SK-N-SH treated with all-trans-retinoic acid at 6 μM for 48 hours (cell line): ENCODE measurements around the gene RAB3IL1.

ENCODE experiments used
- ARNTL ChIP-seq: fragments of 450-650 bp; formaldehyde crosslinking; IDR thresholded peaks from 2 replicates; pipeline ENCODE4 v1.5.0; 2020; ENCODE audit warnings: low read depth, mild to moderate bottlenecking, moderate library complexity, borderline replicate concordance
- CSDC2 ChIP-seq: fragments of 250-450 bp; sonication (Bioruptor Pico); IDR thresholded peaks from 2 replicates; pipeline ENCODE4 v1.5.0; 2020; ENCODE audit warnings: mild to moderate bottlenecking, moderate library complexity
- ESRRG ChIP-seq: fragments of 250-450 bp; sonication (Bioruptor Pico); IDR thresholded peaks from 2 replicates; pipeline ENCODE4 v1.6.1; 2021; ENCODE audit warnings: mild to moderate bottlenecking
- ISL1 ChIP-seq: fragments of 250-450 bp; sonication (Bioruptor Pico); IDR thresholded peaks from 2 replicates; pipeline ENCODE4 v2.1.2; 2022; ENCODE audit warnings: mild to moderate bottlenecking, moderate library complexity
- ZFP3 ChIP-seq: fragments of 250-450 bp; sonication (Bioruptor Pico); IDR thresholded peaks from 2 replicates; pipeline ENCODE4 v1.5.0; 2020; ENCODE audit warnings: mild to moderate bottlenecking, moderate library complexity
- ZFP30 ChIP-seq: fragments of 450-650 bp; formaldehyde crosslinking; IDR thresholded peaks from 2 replicates; pipeline ENCODE4 v1.5.0; 2022; ENCODE audit warnings: mild to moderate bottlenecking, moderate library complexity
- TF ChIP-seq, protein P1 (sequence below): fragments of 250-450 bp; sonication (Bioruptor Pico); IDR thresholded peaks from 2 replicates; pipeline ENCODE4 v1.8.0; 2020; ENCODE audit warnings: mild to moderate bottlenecking, moderate library complexity, borderline replicate concordance

DNA sequence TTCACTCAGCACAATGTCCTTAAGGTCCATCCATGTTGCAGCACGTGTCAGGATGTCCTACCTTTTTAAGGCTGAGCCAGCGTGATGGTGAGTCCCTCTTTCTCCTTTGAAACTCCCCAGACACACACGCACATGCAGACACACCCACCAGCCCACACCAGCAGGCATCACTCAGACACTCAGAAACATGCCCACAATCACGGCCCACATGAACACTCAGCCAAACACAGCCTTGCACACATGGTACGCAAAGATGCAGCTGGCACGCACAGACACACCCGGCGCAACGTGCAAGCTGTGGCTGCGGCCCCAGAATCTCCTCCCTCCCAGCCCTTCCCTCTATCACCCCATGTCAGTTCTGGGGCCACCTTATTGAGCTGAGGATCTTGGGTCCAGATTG lies 34.0 kb downstream of the RAB3IL1 start:
- TF ChIP-seq ISL1 (CRISPR knock-in tag) (no peak), ESRRG (CRISPR knock-in tag) (no peak), ZFP30 (no peak), ZFP3 (CRISPR knock-in tag) (no peak), ARNTL (CRISPR knock-in tag) (no peak), CSDC2 (CRISPR knock-in tag) (no peak)
- TF ChIP-seq, protein P1, sequence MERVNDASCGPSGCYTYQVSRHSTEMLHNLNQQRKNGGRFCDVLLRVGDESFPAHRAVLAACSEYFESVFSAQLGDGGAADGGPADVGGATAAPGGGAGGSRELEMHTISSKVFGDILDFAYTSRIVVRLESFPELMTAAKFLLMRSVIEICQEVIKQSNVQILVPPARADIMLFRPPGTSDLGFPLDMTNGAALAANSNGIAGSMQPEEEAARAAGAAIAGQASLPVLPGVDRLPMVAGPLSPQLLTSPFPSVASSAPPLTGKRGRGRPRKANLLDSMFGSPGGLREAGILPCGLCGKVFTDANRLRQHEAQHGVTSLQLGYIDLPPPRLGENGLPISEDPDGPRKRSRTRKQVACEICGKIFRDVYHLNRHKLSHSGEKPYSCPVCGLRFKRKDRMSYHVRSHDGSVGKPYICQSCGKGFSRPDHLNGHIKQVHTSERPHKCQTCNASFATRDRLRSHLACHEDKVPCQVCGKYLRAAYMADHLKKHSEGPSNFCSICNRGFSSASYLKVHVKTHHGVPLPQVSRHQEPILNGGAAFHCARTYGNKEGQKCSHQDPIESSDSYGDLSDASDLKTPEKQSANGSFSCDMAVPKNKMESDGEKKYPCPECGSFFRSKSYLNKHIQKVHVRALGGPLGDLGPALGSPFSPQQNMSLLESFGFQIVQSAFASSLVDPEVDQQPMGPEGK (CRISPR knock-in tag), result no peak
